Caco-2 (cell line): ENCODE measurements around the gene ZSWIM4. TPM values are rescaled to one million over a fixed set of nuclear protein-coding genes. Genes with fewer than 3 reads are reported as not detected.

ENCODE experiments used
- microRNA-seq: library from miRNA; unstranded; fragments of <30 nt; microRNA quantifications from one replicate; pipeline ENCODE4 v1.2.0, GENCODE V29; 2022
- total RNA-seq: library from RNA; stranded (reverse); gene quantifications from 2 replicates; pipeline ENCODE4 v1.2.3, GENCODE V29; 2022

ZSWIM4 gene
- total RNA-seq, 1 experiment from 2014 or later = 4.0 TPM

Small RNA genes lying within 50 kb of the gene (microRNA-seq; reads per million reads assigned to microRNA genes)
- gene MIR181C (56.9 reads per million, percentile 67 among the genes with 10 or more reads in this experiment), gene MIR181D (87.5 reads per million, percentile 70 among the genes with 10 or more reads in this experiment)

Other genes with a start within 250 kb of the ZSWIM4 start
- 23.3 and 25.7 TPM in 2 replicates for gene MRI1, start 30.9 kb upstream of the ZSWIM4 start, total RNA-seq
- 107 and 113 TPM in 2 replicates for gene C19orf53, start 21.0 kb upstream of the ZSWIM4 start, total RNA-seq
- not detected in 2 replicates for gene NANOS3, start 81.7 kb downstream of the ZSWIM4 start, total RNA-seq
- 17.3 and 17.4 TPM in 2 replicates for gene BRME1, start 110.7 kb downstream of the ZSWIM4 start, total RNA-seq
- 48.2 and 49.4 TPM in 2 replicates for gene CC2D1A, start 110.8 kb downstream of the ZSWIM4 start, total RNA-seq
- 0.72 TPM in 1 of 2 replicates, not detected in the other for gene PODNL1, start 143.0 kb downstream of the ZSWIM4 start, total RNA-seq
- gene DCAF15, start 157.1 kb downstream of the ZSWIM4 start, total RNA-seq = 41.1 and 43.0 TPM in 2 replicates
- gene RFX1, start 210.9 kb downstream of the ZSWIM4 start, total RNA-seq = 11.5 and 13.4 TPM in 2 replicates
- not detected in 2 replicates for gene RLN3, start 232.7 kb downstream of the ZSWIM4 start, total RNA-seq
- gene IL27RA, start 236.3 kb downstream of the ZSWIM4 start, total RNA-seq = 4.7 and 5.6 TPM in 2 replicates